ENCODE measurements around the gene SPRTN. TPM values are rescaled to one million over a fixed set of nuclear protein-coding genes. Genes with fewer than 3 reads are reported as not detected.

Gene SPRTN
- total and polyA plus RNA-seq, 2 of the 4 experiments (the other 2 are of a cell fraction), result 6.5 to 17.4 TPM

GRCh38 chr1:231315887-231316286 is 22.2 kb upstream of the SPRTN start:
- H2BK120ac ChIP-seq (ENCODE audit: low read depth, low read length), result no peak overlapping the region
- no peak overlapping the region for H3K23ac ChIP-seq (ENCODE audit: low read depth, low read length)
- H3K36me3 ChIP-seq (ENCODE audit: control insufficient read depth, insufficient read depth, low read length), result no peaks in the 10 kb centered on the region
- no peak overlapping the region for H2AK9ac ChIP-seq (replicated peaks; ENCODE audit: low read depth, low read length, poor library complexity)
- peak; percentile 9 for DNase-seq
- no peak overlapping the region for H3K14ac ChIP-seq (replicated peaks; ENCODE audit: low read depth, low read length)
- no peak overlapping the region for H4K91ac ChIP-seq (ENCODE audit: insufficient read depth, low read depth, low read length)
- H2BK5ac ChIP-seq (ENCODE audit: low read depth, low read length, poor library complexity, severe bottlenecking), result no peak overlapping the region
- H4K20me1 ChIP-seq (ENCODE audit: insufficient read depth, low read length), result no peaks in the 10 kb centered on the region
- H3K56ac ChIP-seq (ENCODE audit: extremely low read depth, insufficient read depth, low read length), result no peak overlapping the region
- dilution Hi-C loops (cut with HindIII; ENCODE audit: low sequenced_read_pairs, unreplicated experiment), result no loop called here
- H2AK5ac ChIP-seq (ENCODE audit: low read depth, low read length), result no peak overlapping the region
- no peak overlapping the region for H2BK20ac ChIP-seq (ENCODE audit: low read depth, low read length)
- H3K9ac ChIP-seq (ENCODE audit: low read depth, low read length), result no peak overlapping the region
- H3K4me1 ChIP-seq (ENCODE audit: control insufficient read depth, insufficient read depth, low read length), result no peaks in the 10 kb centered on the region
- H4K8ac ChIP-seq (ENCODE audit: low read depth in 2 of 2, low read length in 2 of 2), result no peak overlapping the region
- H3K27me3 ChIP-seq (ENCODE audit: control insufficient read depth, insufficient read depth, low read length), result no peaks in the 10 kb centered on the region
- peak; percentile 71 for ATAC-seq (ENCODE audit: low read depth)
- no peak overlapping the region for H3K4me3 ChIP-seq (ENCODE audit: insufficient read depth, low read depth, low read length)
- no peak overlapping the region for H3K4me2 ChIP-seq (ENCODE audit: low read depth, low read length)
- H4K5ac ChIP-seq (ENCODE audit: low read depth, low read length), result no peak overlapping the region
- no peak overlapping the region for H2BK15ac ChIP-seq (ENCODE audit: low read depth, low read length)
- H3K9me1 ChIP-seq (ENCODE audit: insufficient read depth, low read length), result no peaks in the 10 kb centered on the region
- in situ Hi-C loops (cut with MboI; ENCODE audit: low sequenced_read_pairs), result no loop called here
- no TSS peak for BruUV-seq (replicated peaks)
- H3K9me3 ChIP-seq (ENCODE audit: control insufficient read depth, insufficient read depth, low read length), result no peaks in the 10 kb centered on the region; the same call in 1 of the 2 replicates
- intact Hi-C loops (cut with micrococcal nuclease), result no loop called here
- H2AFZ ChIP-seq (replicated peaks; ENCODE audit: low read length, poor library complexity), result no peak overlapping the region
- WGBS, 2 experiments (ENCODE audit: extremely low coverage in 2 of 2, insufficient read length in 1 of 2), result 22% methylated on average over 6 of the region's 11 CpGs; no CpG with 5 or more reads in 1 of the 2 experiments
- no peak overlapping the region for H3K4ac ChIP-seq (ENCODE audit: low read depth, low read length)
- no peak overlapping the region for H3K27ac ChIP-seq (ENCODE audit: insufficient read depth, low read length)
- H3K18ac ChIP-seq (ENCODE audit: low read depth, low read length), result no peak overlapping the region
- H3K79me1 ChIP-seq (ENCODE audit: low read depth in 1 of 2, low read length in 2 of 2), result no peaks in the 10 kb centered on the region
- TF ChIP-seq CTCF (conservative IDR thresholded peaks at IDR 0.05; ENCODE audit: low read depth, low read length), result peak; percentile 45
- TF ChIP-seq USF2 (IDR thresholded peaks at IDR 0.05; ENCODE audit: low read depth, low read length), result no peak
- TF ChIP-seq RAD21 (IDR thresholded peaks at IDR 0.05; ENCODE audit: low read length), result peak; percentile 52
- peak; percentile 44; the same call in 1 of the 2 replicates for TF ChIP-seq SMC3 (IDR thresholded peaks at IDR 0.05; ENCODE audit: low read depth, low read length)
- CTCF ChIA-PET, result interaction anchor here (0.6 to 1.1 kb wide), 3 partner anchors 14 to 20 kb away, joined by 3 to 4 read pairs (median 4); no protein-coding TSS in a partner anchor
- POLR2A ChIA-PET (ENCODE audit: unreplicated experiment), result no interaction called here
